ENCODE results near the gene BAK1.
"Not testable (repeated sequence)": the region's sequence is repeated elsewhere in the genome, so short reads cannot be mapped to it uniquely, and the experiment has no call there.

BAK1 gene

DNA sequence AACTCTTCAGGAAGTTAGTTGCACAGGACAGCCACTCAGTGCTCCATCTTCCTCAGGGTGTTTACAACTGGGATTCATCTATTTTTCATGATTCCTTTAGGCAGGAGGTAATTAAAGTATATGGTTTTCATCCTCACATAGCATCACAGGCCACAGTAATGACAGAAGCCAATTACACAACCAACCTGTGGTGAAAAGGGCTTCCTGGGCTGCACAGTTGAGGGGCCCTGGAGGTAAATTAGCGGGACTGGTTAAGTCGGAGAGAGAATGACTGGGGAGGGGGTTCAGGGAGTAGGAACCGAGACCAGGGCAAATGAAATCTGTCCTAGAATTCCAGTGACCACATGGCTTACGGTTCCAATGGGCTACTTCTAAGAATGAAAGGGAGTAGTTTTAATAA is 37.0 kb downstream of the BAK1 start:
- ChIA-PET CTCF (interaction anchor here (0.5 kb wide), 1 partner anchor 123 kb away, joined by 3 read pairs; no protein-coding TSS in a partner anchor), POLR2A (ENCODE audit: low non-redundant PET) (no interaction called here)
- TF ChIP-seq, protein P1, sequence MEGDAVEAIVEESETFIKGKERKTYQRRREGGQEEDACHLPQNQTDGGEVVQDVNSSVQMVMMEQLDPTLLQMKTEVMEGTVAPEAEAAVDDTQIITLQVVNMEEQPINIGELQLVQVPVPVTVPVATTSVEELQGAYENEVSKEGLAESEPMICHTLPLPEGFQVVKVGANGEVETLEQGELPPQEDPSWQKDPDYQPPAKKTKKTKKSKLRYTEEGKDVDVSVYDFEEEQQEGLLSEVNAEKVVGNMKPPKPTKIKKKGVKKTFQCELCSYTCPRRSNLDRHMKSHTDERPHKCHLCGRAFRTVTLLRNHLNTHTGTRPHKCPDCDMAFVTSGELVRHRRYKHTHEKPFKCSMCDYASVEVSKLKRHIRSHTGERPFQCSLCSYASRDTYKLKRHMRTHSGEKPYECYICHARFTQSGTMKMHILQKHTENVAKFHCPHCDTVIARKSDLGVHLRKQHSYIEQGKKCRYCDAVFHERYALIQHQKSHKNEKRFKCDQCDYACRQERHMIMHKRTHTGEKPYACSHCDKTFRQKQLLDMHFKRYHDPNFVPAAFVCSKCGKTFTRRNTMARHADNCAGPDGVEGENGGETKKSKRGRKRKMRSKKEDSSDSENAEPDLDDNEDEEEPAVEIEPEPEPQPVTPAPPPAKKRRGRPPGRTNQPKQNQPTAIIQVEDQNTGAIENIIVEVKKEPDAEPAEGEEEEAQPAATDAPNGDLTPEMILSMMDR (conservative IDR thresholded peaks at IDR 0.05; ENCODE audit: low read depth), result no peak
- no peak overlapping the region for H3K27ac ChIP-seq
- no peak for DNase-seq (ENCODE audit: low spot score)

DNA sequence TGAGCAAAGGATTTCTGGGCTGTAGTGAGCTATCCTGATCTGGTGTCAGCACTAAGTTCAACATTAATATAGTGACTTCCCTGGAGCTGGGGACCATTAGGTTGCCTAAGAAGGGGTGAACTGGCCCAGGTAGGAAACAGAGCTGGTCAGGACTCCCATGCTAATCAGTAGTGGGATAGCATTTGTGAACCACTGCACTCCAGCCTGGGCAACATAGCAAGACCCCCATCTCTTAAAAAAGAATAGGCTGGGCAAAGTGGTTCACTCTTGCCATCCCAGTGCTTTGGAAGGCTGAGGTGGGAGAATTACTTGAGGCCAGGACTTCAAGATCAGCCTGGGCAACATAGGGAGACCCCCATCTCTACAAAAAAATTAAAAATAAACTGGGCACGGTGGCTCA is 39.3 kb downstream of the BAK1 start:
- POLR2A ChIA-PET (ENCODE audit: low non-redundant PET), result interaction anchor here (0.6 kb wide), 1 partner anchor 30 kb away, joined by 6 read pairs; no protein-coding TSS in a partner anchor

DNA sequence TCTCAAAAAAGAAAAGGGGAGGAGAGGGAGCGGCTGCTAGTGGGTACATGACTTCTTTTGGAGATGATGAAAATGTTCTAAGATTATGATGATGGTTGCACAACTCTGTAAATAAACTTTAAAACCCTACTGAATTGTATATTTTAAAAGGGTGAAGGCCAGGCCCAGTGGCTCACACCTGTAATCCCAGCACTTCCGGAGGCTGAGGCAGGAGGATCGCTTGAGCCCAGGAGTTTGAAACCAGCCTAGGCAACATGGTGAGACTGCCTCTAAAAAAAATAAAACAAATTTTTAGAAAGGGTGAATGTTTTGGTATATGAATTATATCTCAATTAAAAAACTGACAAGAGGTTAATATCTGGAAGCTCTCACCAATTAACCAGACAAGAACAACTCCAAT is 45.4 kb downstream of the BAK1 start:
- ChIA-PET CTCF (no interaction called here), POLR2A (ENCODE audit: low non-redundant PET) (no interaction called here)
- no peak overlapping the region for H3K27ac ChIP-seq
- DNase-seq (ENCODE audit: low spot score), result no peak
- TF ChIP-seq, protein P1 (conservative IDR thresholded peaks at IDR 0.05; ENCODE audit: low read depth), result no peak

More for the DNA sequence above, 39.3 kb downstream of the BAK1 start:
- H3K27ac ChIP-seq, result no peak overlapping the region
- TF ChIP-seq, protein P1 (conservative IDR thresholded peaks at IDR 0.05; ENCODE audit: low read depth), result no peak
- DNase-seq (ENCODE audit: low spot score), result no peak
- CTCF ChIA-PET, result interaction anchor here (0.5 kb wide), 1 partner anchor 623 kb away, joined by 4 read pairs; no protein-coding TSS in a partner anchor

DNA sequence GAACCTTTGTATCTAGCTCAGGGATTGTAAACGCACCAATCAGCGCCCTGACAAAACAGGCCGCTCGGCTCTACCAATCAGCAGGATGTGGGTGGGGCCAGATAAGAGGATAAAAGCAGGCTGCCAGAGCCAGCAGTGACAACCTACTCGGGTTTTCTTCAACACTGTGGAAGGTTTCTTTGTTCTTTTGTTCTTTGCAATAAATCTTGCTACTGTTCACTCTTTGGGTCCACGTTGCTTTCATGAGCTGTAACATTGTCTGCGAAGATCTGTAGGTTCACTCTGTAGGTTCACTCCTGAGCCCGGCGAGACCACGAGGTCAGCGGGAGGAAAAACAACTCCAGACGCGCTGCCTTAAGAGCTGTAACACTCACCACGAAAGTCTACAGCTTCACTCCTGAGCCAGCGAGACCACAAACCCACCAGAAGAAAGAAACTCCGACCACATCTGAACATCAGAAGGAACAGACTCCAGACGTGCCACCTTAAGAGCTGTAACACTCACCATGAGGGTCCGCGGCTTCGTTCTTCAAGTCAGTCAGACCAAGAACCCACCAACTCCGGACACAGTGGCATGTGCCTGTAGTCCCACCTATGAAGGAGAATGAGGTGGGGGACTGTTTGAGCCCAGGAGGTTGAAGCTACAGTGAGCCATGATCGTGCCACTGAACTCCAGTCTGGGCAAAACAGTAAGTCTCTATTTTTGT is 46.8 kb downstream of the BAK1 start:
- H3K27ac ChIP-seq; CTCF ChIA-PET; DNase-seq (ENCODE audit: low spot score); POLR2A ChIA-PET (ENCODE audit: low non-redundant PET): not testable (repeated sequence)

DNA sequence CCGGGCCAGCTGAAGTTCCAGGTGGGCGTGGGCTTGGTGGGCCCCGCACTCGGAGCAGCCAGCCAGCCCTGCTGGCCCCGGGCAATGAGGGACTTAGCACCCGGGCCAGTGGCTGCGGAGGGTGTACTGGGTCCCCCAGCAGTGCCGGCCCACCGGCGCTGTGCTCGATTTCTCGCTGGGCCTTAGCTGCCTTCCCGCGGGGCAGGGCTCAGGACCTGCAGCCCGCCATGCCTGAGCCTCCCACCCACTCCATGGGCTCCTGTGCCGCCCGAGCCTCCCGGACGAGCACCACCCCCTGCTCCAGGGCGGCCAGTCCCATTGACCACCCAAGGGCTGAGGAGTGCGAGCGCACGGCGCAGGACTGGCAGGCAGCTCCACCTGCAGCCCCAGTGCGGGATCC is 47.6 kb downstream of the BAK1 start:
- DNase-seq (ENCODE audit: low spot score); CTCF ChIA-PET; H3K27ac ChIP-seq: not testable (repeated sequence)
- POLR2A ChIA-PET (ENCODE audit: low non-redundant PET), result interaction anchor here (0.7 kb wide), 1 partner anchor 380 kb away, joined by 3 read pairs; no protein-coding TSS in a partner anchor

DNA sequence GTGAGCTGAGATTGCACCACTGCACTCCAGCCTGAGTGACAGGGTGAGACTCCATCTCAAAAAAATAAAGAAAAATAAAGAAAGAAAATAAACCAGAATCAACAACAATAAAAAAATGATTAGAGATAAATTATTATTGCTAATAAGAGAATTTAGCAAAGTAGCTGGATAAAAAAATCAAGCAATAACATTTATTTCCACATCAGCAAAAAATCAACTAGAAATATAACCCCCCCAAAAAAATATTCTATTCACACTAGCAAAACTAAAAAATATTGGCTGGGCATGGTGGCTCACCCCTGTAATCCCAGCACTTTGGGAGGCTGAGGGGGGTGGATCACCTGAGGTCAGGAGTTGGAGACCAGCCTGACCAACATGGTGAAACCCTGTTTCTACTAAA is 49.5 kb downstream of the BAK1 start:
- CTCF ChIA-PET, result interaction anchor here (0.6 kb wide), 1 partner anchor 609 kb away, joined by 4 read pairs; no protein-coding TSS in a partner anchor
- POLR2A ChIA-PET (ENCODE audit: low non-redundant PET), result interaction anchor here (0.6 kb wide), 1 partner anchor 15 kb away, joined by 5 read pairs; no protein-coding TSS in a partner anchor
- not testable (repeated sequence) for DNase-seq (ENCODE audit: low spot score); H3K27ac ChIP-seq
